SK-N-SH treated with all-trans-retinoic acid at 6 μM for 48 hours (cell line): ENCODE results near the gene ZNF679.
"Not testable (repeated sequence)": the region's sequence is repeated elsewhere in the genome, so short reads cannot be mapped to it uniquely, and the experiment has no call there.

Source experiments
- ATAC-seq: fragments of 200-7000 bp; cut with Tn5 transposase; 3 replicates; pipeline ENCODE4 v1.9.1; 2020; ENCODE audit warnings: mild to moderate bottlenecking, moderate library complexity
- ARNTL ChIP-seq: fragments of 450-650 bp; formaldehyde crosslinking; IDR thresholded peaks from 2 replicates; pipeline ENCODE4 v1.5.0; 2020; ENCODE audit warnings: low read depth, mild to moderate bottlenecking, moderate library complexity, borderline replicate concordance
- BACH2 ChIP-seq: fragments of 250-450 bp; sonication (Bioruptor Pico); IDR thresholded peaks from 2 replicates; pipeline ENCODE4 v1.9.0; 2021; ENCODE audit warnings: mild to moderate bottlenecking, borderline replicate concordance
- CREB5 ChIP-seq: fragments of 250-450 bp; sonication (Bioruptor Pico); IDR thresholded peaks from 2 replicates; pipeline ENCODE4 v1.5.1; 2020; ENCODE audit warnings: low read depth, mild to moderate bottlenecking, moderate library complexity
- CSDC2 ChIP-seq: fragments of 250-450 bp; sonication (Bioruptor Pico); IDR thresholded peaks from 2 replicates; pipeline ENCODE4 v1.5.0; 2020; ENCODE audit warnings: mild to moderate bottlenecking, moderate library complexity
- CSRNP3 ChIP-seq: fragments of 250-450 bp; sonication (Bioruptor Pico); IDR thresholded peaks from 2 replicates; pipeline ENCODE4 v1.5.1; 2021; ENCODE audit warnings: mild to moderate bottlenecking, moderate library complexity
- ESRRG ChIP-seq: fragments of 250-450 bp; sonication (Bioruptor Pico); IDR thresholded peaks from 2 replicates; pipeline ENCODE4 v1.6.1; 2021; ENCODE audit warnings: mild to moderate bottlenecking
- ISL1 ChIP-seq: fragments of 250-450 bp; sonication (Bioruptor Pico); IDR thresholded peaks from 2 replicates; pipeline ENCODE4 v2.1.2; 2022; ENCODE audit warnings: mild to moderate bottlenecking, moderate library complexity
- OSR1 ChIP-seq: fragments of 250-450 bp; sonication (Bioruptor Pico); IDR thresholded peaks from 2 replicates; pipeline ENCODE4 v1.8.0; 2022; ENCODE audit warnings: moderate library complexity, mild to moderate bottlenecking, inconsistent platforms
- PATZ1 ChIP-seq: fragments of 250-450 bp; sonication (Bioruptor Pico); IDR thresholded peaks from 2 replicates; pipeline ENCODE4 v1.8.0; 2020; ENCODE audit warnings: mild to moderate bottlenecking, moderate library complexity, borderline replicate concordance
- RARB ChIP-seq: fragments of 250-450 bp; sonication (Bioruptor Pico); IDR thresholded peaks from 2 replicates; pipeline ENCODE4 v1.8.0; 2021; ENCODE audit warnings: mild to moderate bottlenecking, moderate library complexity
- SNAI2 ChIP-seq: fragments of 250-450 bp; sonication (Bioruptor Pico); IDR thresholded peaks from 2 replicates; pipeline ENCODE4 v1.5.0; 2020; ENCODE audit warnings: mild to moderate bottlenecking, moderate library complexity
- TCF4 ChIP-seq: fragments of 250-450 bp; sonication (Bioruptor Pico); IDR thresholded peaks from 2 replicates; pipeline ENCODE4 v1.8.0; 2021; ENCODE audit warnings: mild to moderate bottlenecking, moderate library complexity, borderline replicate concordance
- TSHZ2 ChIP-seq: fragments of 250-450 bp; sonication (Bioruptor Pico); IDR thresholded peaks from 2 replicates; pipeline ENCODE4 v1.5.0; 2020; ENCODE audit warnings: mild to moderate bottlenecking, moderate library complexity
- ZC3H10 ChIP-seq: fragments of 250-450 bp; sonication (Bioruptor Pico); IDR thresholded peaks from 2 replicates; pipeline ENCODE4 v1.5.1; 2021; ENCODE audit warnings: mild to moderate bottlenecking, moderate library complexity
- ZFP3 ChIP-seq: fragments of 250-450 bp; sonication (Bioruptor Pico); IDR thresholded peaks from 2 replicates; pipeline ENCODE4 v1.5.0; 2020; ENCODE audit warnings: mild to moderate bottlenecking, moderate library complexity
- ZNF565 ChIP-seq: fragments of 450-650 bp; formaldehyde crosslinking; conservative IDR thresholded peaks from 2 replicates; pipeline ENCODE4 v1.5.0; 2020; ENCODE audit warnings: low read depth, mild to moderate bottlenecking, moderate library complexity
- ZNF8 ChIP-seq: fragments of 450-650 bp; formaldehyde crosslinking; IDR thresholded peaks from 2 replicates; pipeline ENCODE4 v1.5.0; 2020; ENCODE audit warnings: mild to moderate bottlenecking, moderate library complexity

Gene ZNF679

GRCh38 chr7:64228174-64228573 is at the start of gene ZNF679:
Gene ZNF679, plus strand, starts transcription at chr7:64228474. Its CDS starts 20,644 bp downstream, at chr7:64249118.
- not testable (repeated sequence) for ATAC-seq

GRCh38 chr7:64180989-64181388 is 47.3 kb upstream of the ZNF679 start:
- peak; percentile 35; the same call in 1 of the 3 replicates for ATAC-seq

GRCh38 chr7:64181586-64181985 is 46.7 kb upstream of the ZNF679 start:
- no peak for ATAC-seq

More at GRCh38 chr7:64180989-64181388, 47.3 kb upstream of the ZNF679 start:
- no peak for TF ChIP-seq CREB5
- peak; percentile 88 for TF ChIP-seq ZFP3

GRCh38 chr7:64182036-64182790 is 46.1 kb upstream of the ZNF679 start:
- peak; percentile 23; the same call in 2 of the 3 replicates for ATAC-seq
- no peak for TF ChIP-seq TSHZ2 (CRISPR knock-in tag)
- TF ChIP-seq ZNF8 (CRISPR knock-in tag) = no peak
- TF ChIP-seq RARB = no peak
- TF ChIP-seq ZFP3 = no peak
- no peak for TF ChIP-seq OSR1 (CRISPR knock-in tag)
- no peak for TF ChIP-seq ISL1 (CRISPR knock-in tag)
- TF ChIP-seq ESRRG (CRISPR knock-in tag) = no peak
- no peak for TF ChIP-seq CSDC2
- TF ChIP-seq CSRNP3 (CRISPR knock-in tag) = no peak
- TF ChIP-seq ZNF565 = no peak
- TF ChIP-seq PATZ1 (CRISPR knock-in tag) = no peak
- TF ChIP-seq BACH2 (CRISPR knock-in tag) = no peak
- TF ChIP-seq CREB5 = no peak
- no peak for TF ChIP-seq TCF4 (CRISPR knock-in tag)

More at GRCh38 chr7:64181586-64181985, 46.7 kb upstream of the ZNF679 start:
- TF ChIP-seq PATZ1 (CRISPR knock-in tag) (no peak), SNAI2 (no peak), ZC3H10 (no peak), CSRNP3 (CRISPR knock-in tag) (no peak), ARNTL (no peak)
